Testis (tissue), 3 donors: Measurements from ENCODE around the gene CCRL2. TPM values are rescaled to one million over a fixed set of nuclear protein-coding genes. Genes with fewer than 3 reads are reported as not detected.

Experiments used
- DNase-seq: peaks from one replicate; pipeline ENCODE4 v3.0.0-alpha.2; 2019
- H3K27ac ChIP-seq, 2 donors: fragments of 200-600 bp; sonication (generic); one replicate each; pipeline ENCODE4 v1.5.1; 2019
- H3K27me3 ChIP-seq: fragments of 200-600 bp; sonication (generic); one replicate; pipeline ENCODE4 v1.5.1; 2019
- H3K36me3 ChIP-seq: fragments of 200-600 bp; sonication (generic); one replicate; pipeline ENCODE4 v1.5.1; 2017; ENCODE audit warnings: low read depth; ENCODE audit errors: missing control alignments
- H3K4me1 ChIP-seq: fragments of 200-600 bp; sonication (generic); one replicate; pipeline ENCODE4 v1.5.1; 2019
- H3K4me3 ChIP-seq, 2 donors: fragments of 200-600 bp; sonication (generic); one replicate each; pipeline ENCODE4 v1.5.1; 2017 to 2019
- H3K9me3 ChIP-seq: fragments of 200-600 bp; sonication (generic); one replicate; pipeline ENCODE4 v1.5.1; 2017
- CTCF ChIP-seq, 3 experiments: fragments of 450-650 bp in 2 of 3; fragments of 200-600 bp in 1 of 3; sonication (generic) in 1 of 3; IDR thresholded peaks; one replicate each; pipeline ENCODE4 v1.5.1; 2016 to 2019; ENCODE audit warnings: antibody characterized with exemption in 3 of 3, mild to moderate bottlenecking in 2 of 3, moderate library complexity in 1 of 3
- POLR2A ChIP-seq: fragments of 450-650 bp; IDR thresholded peaks from one replicate; pipeline ENCODE4 v1.6.1; 2017; ENCODE audit warnings: antibody characterized with exemption, mild to moderate bottlenecking, moderate library complexity
- WGBS, 2 donors: methylation state at CpG; one replicate each; pipeline ENCODE4 v1.1.5; 2018; 5-methylcytosine and 5-hydroxymethylcytosine counted together
- intact Hi-C: fragments of 100-400 bp; cut with DNase I; formaldehyde crosslinking; loops from one replicate; pipeline ENCODE4 v1.15.1; 2023; ENCODE audit warnings: low total_unique reads
- polyA plus RNA-seq: library from polyadenylated mRNA; stranded (reverse); fragments of 350-450 nt; fragmentation: Illumina TruSeq; extraction: RNeasy Lipid Tissue Mini Kit (QIAGEN cat#74804); gene quantifications from one replicate; pipeline ENCODE4 v1.2.3, GENCODE V29; 2014; ENCODE audit warnings: low read depth, low replicate concordance; ENCODE audit not compliant: insufficient read depth
- total RNA-seq, 2 donors: library from RNA; depleted of rRNA; stranded (reverse); fragments of >200 nt; gene quantifications; one replicate each; pipeline ENCODE4 v1.2.3, GENCODE V29; 2016

CCRL2 gene
- total and polyA plus RNA-seq, 3 donors from 2014 or later, result 0.31 to 1.2 (median 0.87) TPM

- no peak for DNase-seq
- no peaks in the 10 kb centered on the region for H3K27me3 ChIP-seq
- peak overlapping the region in 1 of 2 donors; percentile 45 for H3K27ac ChIP-seq
- 72 to 83% methylated on average over 7 of the region's 7 CpGs for WGBS, 2 donors
- H3K9me3 ChIP-seq, result no peaks in the 10 kb centered on the region
- H3K4me3 ChIP-seq, result no peak overlapping the region
- H3K4me1 ChIP-seq, result no peaks in the 10 kb centered on the region
- no peaks in the 10 kb centered on the region for H3K36me3 ChIP-seq
- TF ChIP-seq POLR2A (no peak), CTCF (IDR thresholded peaks at IDR 0.05) (no peak)
- intact Hi-C loops, result no loop called here
Observed at GRCh38 chr3:46407970-46408369, 911 bp downstream of the CCRL2 start.

GRCh38 chr3:46408853-46409252 is 1.8 kb downstream of the CCRL2 start:
- no peak overlapping the region for H3K4me3 ChIP-seq
- DNase-seq, result no peak
- H3K27ac ChIP-seq, result no peak overlapping the region
- no peaks in the 10 kb centered on the region for H3K9me3 ChIP-seq
- intact Hi-C loops, result no loop called here
- no peaks in the 10 kb centered on the region for H3K4me1 ChIP-seq
- TF ChIP-seq CTCF (IDR thresholded peaks at IDR 0.05) (no peak), POLR2A (no peak)
- no peaks in the 10 kb centered on the region for H3K36me3 ChIP-seq
- no peaks in the 10 kb centered on the region for H3K27me3 ChIP-seq
- WGBS, 2 donors, result 85 to 93% methylated on average over 7 of the region's 7 CpGs

GRCh38 chr3:46409739-46410489 is 2.9 kb downstream of the CCRL2 start:
- Histone ChIP-seq H3K4me1 (no peaks in the 10 kb centered on the region), H3K27me3 (no peaks in the 10 kb centered on the region), H3K4me3 (no peak overlapping the region), H3K36me3 (no peaks in the 10 kb centered on the region), H3K9me3 (no peaks in the 10 kb centered on the region), H3K27ac (no peak overlapping the region)
- TF ChIP-seq CTCF (IDR thresholded peaks at IDR 0.05) (no peak), POLR2A (no peak)
- no peak for DNase-seq
- intact Hi-C loops, result no loop called here
- WGBS, 2 donors, result 86 to 91% methylated on average over 7 to 9 of the region's 9 CpGs

GRCh38 chr3:46410669-46411068 is 3.6 kb downstream of the CCRL2 start:
- intact Hi-C loops, result no loop called here
- WGBS, 2 donors, result 87 to 88% methylated on average over 2 of the region's 2 CpGs
- H3K9me3 ChIP-seq, result no peaks in the 10 kb centered on the region

More at GRCh38 chr3:46410669-46411068, 3.6 kb downstream of the CCRL2 start:
- TF ChIP-seq CTCF (IDR thresholded peaks at IDR 0.05), result no peak
- no peak for TF ChIP-seq POLR2A
- Histone ChIP-seq H3K4me1 (no peaks in the 10 kb centered on the region), H3K27me3 (no peaks in the 10 kb centered on the region), H3K36me3 (no peaks in the 10 kb centered on the region), H3K27ac (no peak overlapping the region), H3K4me3 (no peak overlapping the region)
- no peak for DNase-seq
